Measurements from ENCODE around the gene ANO9. TPM values are rescaled to one million over a fixed set of nuclear protein-coding genes. Genes with fewer than 3 reads are reported as not detected.

ANO9 gene
- total RNA-seq, 1 donor from 2014 or later, result 1.3 TPM

DNA sequence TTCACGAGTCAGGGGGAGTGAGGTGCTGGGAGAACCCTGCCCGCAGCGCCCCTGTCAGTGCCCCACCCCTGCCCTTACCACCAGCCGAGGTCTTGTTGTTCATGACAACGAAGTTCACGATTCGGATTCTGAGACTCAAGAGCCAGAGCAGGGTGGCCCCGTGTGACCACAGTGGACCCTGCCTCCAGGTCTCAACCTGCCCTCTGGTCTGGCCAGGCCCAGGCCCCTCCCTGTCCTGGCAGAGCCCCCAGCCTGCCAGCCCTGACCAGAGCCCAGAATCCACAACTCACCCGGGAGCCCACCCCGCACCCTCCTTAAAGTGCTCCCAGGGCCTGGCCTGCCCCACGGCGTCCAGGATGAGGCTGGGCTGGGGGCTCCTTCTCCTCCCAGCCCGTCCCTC, 9.9 kb downstream of the ANO9 start:
- Histone ChIP-seq H3K79me2 (ENCODE audit: low read depth) (no peaks in the 10 kb centered on the region), H3F3A (ENCODE audit: low read depth) (no peaks in the 10 kb centered on the region), H3K27me3 (no peaks in the 10 kb centered on the region), H3K4me1 (no peaks in the 10 kb centered on the region), H2AFZ (replicated peaks) (no peak overlapping the region), H3K4me2 (no peak overlapping the region), H3K9me3 (ENCODE audit: low read depth) (no peaks in the 10 kb centered on the region), H4K20me1 (ENCODE audit: low read depth) (no peaks in the 10 kb centered on the region), H3K4me3 (no peak overlapping the region), H3K9ac (no peak overlapping the region), H3K27ac (no peak overlapping the region), H3K36me3 (no peaks in the 10 kb centered on the region)
- no peaks in the 10 kb centered on the region for H3K36me3 Mint-ChIP-seq
- peaks cover 6% of the 10 kb centered on the region for H3K9me3 Mint-ChIP-seq
- TF ChIP-seq EZH2phosphoT487 (IDR thresholded peaks at IDR 0.05) (no peak), EZH2 (IDR thresholded peaks at IDR 0.05) (no peak)
- TF ChIP-seq, protein P1, sequence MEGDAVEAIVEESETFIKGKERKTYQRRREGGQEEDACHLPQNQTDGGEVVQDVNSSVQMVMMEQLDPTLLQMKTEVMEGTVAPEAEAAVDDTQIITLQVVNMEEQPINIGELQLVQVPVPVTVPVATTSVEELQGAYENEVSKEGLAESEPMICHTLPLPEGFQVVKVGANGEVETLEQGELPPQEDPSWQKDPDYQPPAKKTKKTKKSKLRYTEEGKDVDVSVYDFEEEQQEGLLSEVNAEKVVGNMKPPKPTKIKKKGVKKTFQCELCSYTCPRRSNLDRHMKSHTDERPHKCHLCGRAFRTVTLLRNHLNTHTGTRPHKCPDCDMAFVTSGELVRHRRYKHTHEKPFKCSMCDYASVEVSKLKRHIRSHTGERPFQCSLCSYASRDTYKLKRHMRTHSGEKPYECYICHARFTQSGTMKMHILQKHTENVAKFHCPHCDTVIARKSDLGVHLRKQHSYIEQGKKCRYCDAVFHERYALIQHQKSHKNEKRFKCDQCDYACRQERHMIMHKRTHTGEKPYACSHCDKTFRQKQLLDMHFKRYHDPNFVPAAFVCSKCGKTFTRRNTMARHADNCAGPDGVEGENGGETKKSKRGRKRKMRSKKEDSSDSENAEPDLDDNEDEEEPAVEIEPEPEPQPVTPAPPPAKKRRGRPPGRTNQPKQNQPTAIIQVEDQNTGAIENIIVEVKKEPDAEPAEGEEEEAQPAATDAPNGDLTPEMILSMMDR (IDR thresholded peaks at IDR 0.05), result no peak
- no peak overlapping the region for H3K27ac Mint-ChIP-seq
- no peaks in the 10 kb centered on the region for H3K4me1 Mint-ChIP-seq
- no peak overlapping the region for H3K4me3 Mint-ChIP-seq
- peaks cover 12% of the 10 kb centered on the region for H3K27me3 Mint-ChIP-seq (ENCODE audit: insufficient read depth, low read depth)
- no peak for DNase-seq (ENCODE audit: low spot score)

DNA sequence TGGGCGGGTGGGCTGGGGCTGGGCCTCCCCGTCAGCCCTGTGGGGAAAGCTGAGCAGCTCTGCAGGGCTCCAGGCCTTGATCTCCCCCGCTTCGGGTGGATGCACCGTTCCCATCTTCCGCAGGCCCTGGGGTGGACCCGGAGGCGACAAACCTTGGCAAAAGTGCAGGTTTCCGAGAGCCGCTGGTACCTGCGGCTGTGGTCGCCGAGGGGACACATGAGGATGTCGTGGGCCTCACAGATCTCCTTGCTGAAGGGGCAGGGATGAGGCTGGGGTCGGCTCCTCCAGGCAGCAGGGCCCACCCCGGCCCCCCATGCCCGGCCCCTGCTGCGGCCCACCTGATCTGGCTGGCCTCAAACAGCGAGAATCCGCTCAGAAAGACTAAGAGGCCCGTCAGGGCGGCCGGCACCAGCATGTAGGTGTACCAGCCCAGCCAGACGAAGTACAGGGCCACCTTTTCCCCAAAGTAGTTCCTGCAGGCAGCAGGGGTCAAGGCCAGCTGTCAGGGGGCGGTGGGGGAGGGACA, 11.8 kb downstream of the ANO9 start:
- Mint-ChIP-seq H3K36me3 (no peaks in the 10 kb centered on the region), H3K27me3 (ENCODE audit: insufficient read depth, low read depth) (peaks cover 14% of the 10 kb centered on the region), H3K9me3 (peaks cover 2% of the 10 kb centered on the region), H3K27ac (no peak overlapping the region), H3K4me1 (no peaks in the 10 kb centered on the region), H3K4me3 (no peak overlapping the region)
- H3K27me3 ChIP-seq, result no peaks in the 10 kb centered on the region
- no peaks in the 10 kb centered on the region for H3K4me1 ChIP-seq
- DNase-seq (ENCODE audit: low spot score), result no peak
- H3K79me2 ChIP-seq (ENCODE audit: low read depth), result no peaks in the 10 kb centered on the region
- no peaks in the 10 kb centered on the region for H3K36me3 ChIP-seq
- H3K9me3 ChIP-seq (ENCODE audit: low read depth), result no peaks in the 10 kb centered on the region
- H3F3A ChIP-seq (ENCODE audit: low read depth), result no peaks in the 10 kb centered on the region
- no peak overlapping the region for H3K27ac ChIP-seq
- TF ChIP-seq, protein P1 (IDR thresholded peaks at IDR 0.05), result no peak
- TF ChIP-seq EZH2 (IDR thresholded peaks at IDR 0.05), result no peak
- TF ChIP-seq EZH2phosphoT487 (IDR thresholded peaks at IDR 0.05), result no peak
- H3K4me2 ChIP-seq, result no peak overlapping the region
- H3K9ac ChIP-seq, result no peak overlapping the region
- H4K20me1 ChIP-seq (ENCODE audit: low read depth), result no peaks in the 10 kb centered on the region
- no peak overlapping the region for H2AFZ ChIP-seq (replicated peaks)
- no peak overlapping the region for H3K4me3 ChIP-seq

DNA sequence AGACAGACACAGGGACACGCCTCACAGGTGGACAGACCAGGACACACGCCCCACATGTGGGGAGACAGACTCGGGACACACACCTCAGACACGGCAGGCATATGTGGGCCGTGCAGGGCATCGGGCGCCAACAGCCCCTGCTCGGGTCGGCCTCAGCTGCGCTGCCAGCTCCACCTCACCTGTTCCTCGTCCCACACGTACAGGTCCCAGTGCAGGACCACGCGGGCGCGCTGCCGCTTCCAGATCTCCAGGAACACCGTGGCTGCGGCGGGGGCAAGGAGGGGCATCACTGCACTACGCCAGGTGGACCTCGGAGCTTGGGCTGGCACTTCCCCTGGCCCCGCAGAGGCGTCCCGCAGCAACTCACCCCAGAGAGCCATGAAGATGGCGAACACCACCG, 12.4 kb downstream of the ANO9 start:
- Histone ChIP-seq H4K20me1 (ENCODE audit: low read depth) (no peaks in the 10 kb centered on the region), H3K36me3 (no peaks in the 10 kb centered on the region), H3K9ac (no peak overlapping the region), H3F3A (ENCODE audit: low read depth) (no peaks in the 10 kb centered on the region), H3K9me3 (ENCODE audit: low read depth) (no peaks in the 10 kb centered on the region), H2AFZ (replicated peaks) (no peak overlapping the region), H3K27me3 (peaks cover 4% of the 10 kb centered on the region), H3K4me1 (no peaks in the 10 kb centered on the region), H3K27ac (no peak overlapping the region), H3K4me3 (no peak overlapping the region), H3K4me2 (no peak overlapping the region), H3K79me2 (ENCODE audit: low read depth) (no peaks in the 10 kb centered on the region)
- H3K27me3 Mint-ChIP-seq (ENCODE audit: insufficient read depth, low read depth), result peaks cover 14% of the 10 kb centered on the region
- H3K36me3 Mint-ChIP-seq, result no peaks in the 10 kb centered on the region
- no peak overlapping the region for H3K4me3 Mint-ChIP-seq
- TF ChIP-seq, protein P1 (IDR thresholded peaks at IDR 0.05), result no peak
- TF ChIP-seq EZH2phosphoT487 (IDR thresholded peaks at IDR 0.05) (no peak), EZH2 (IDR thresholded peaks at IDR 0.05) (no peak)
- H3K27ac Mint-ChIP-seq, result no peak overlapping the region
- DNase-seq (ENCODE audit: low spot score), result no peak
- no peaks in the 10 kb centered on the region for H3K4me1 Mint-ChIP-seq
- H3K9me3 Mint-ChIP-seq, result peaks cover 2% of the 10 kb centered on the region
